ENCODE data around the gene FGGY. TPM values are rescaled to one million over a fixed set of nuclear protein-coding genes. Genes with fewer than 3 reads are reported as not detected.

FGGY gene
- total RNA-seq, 1 donor from 2014 or later = 32.5 TPM

DNA sequence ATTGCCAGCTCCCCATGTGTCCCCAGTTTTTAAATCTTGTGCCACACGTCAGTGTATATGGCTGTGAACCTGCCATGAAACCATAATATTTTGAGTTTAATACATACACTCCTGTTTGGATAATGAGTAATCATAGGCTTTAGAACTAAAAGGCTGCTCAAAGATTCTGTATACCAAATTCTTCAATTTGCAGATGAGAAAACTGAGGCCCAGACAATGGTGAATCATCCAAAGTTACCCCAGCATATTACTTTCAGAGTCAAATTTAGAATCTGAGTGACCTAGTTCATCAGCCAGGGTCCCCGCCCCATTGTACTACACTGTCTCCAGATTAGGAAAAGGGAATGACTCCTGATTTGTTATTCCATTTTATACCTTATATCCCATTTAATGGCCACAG is 224.6 kb downstream of the FGGY start:
- no peak for DNase-seq (ENCODE audit: low spot score)
- no peaks in the 10 kb centered on the region for H4K20me1 ChIP-seq (ENCODE audit: low read depth)
- H3K9ac ChIP-seq = no peak overlapping the region
- no peak overlapping the region for H2AFZ ChIP-seq (replicated peaks)
- peaks cover 3% of the 10 kb centered on the region for H3K4me1 Mint-ChIP-seq
- TF ChIP-seq, protein P1, sequence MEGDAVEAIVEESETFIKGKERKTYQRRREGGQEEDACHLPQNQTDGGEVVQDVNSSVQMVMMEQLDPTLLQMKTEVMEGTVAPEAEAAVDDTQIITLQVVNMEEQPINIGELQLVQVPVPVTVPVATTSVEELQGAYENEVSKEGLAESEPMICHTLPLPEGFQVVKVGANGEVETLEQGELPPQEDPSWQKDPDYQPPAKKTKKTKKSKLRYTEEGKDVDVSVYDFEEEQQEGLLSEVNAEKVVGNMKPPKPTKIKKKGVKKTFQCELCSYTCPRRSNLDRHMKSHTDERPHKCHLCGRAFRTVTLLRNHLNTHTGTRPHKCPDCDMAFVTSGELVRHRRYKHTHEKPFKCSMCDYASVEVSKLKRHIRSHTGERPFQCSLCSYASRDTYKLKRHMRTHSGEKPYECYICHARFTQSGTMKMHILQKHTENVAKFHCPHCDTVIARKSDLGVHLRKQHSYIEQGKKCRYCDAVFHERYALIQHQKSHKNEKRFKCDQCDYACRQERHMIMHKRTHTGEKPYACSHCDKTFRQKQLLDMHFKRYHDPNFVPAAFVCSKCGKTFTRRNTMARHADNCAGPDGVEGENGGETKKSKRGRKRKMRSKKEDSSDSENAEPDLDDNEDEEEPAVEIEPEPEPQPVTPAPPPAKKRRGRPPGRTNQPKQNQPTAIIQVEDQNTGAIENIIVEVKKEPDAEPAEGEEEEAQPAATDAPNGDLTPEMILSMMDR (IDR thresholded peaks at IDR 0.05) = no peak
- no peak for TF ChIP-seq EZH2phosphoT487 (IDR thresholded peaks at IDR 0.05)
- TF ChIP-seq EZH2 (IDR thresholded peaks at IDR 0.05) = no peak
- no peak overlapping the region for H3K4me3 ChIP-seq
- no peaks in the 10 kb centered on the region for H3K9me3 Mint-ChIP-seq
- no peak overlapping the region for H3K4me2 ChIP-seq
- no peaks in the 10 kb centered on the region for H3K9me3 ChIP-seq (ENCODE audit: low read depth)
- no peaks in the 10 kb centered on the region for H3K27me3 ChIP-seq
- H3K27ac ChIP-seq = no peak overlapping the region
- no peaks in the 10 kb centered on the region for H3K36me3 Mint-ChIP-seq
- no peak overlapping the region for H3K4me3 Mint-ChIP-seq
- no peaks in the 10 kb centered on the region for H3K36me3 ChIP-seq
- no peaks in the 10 kb centered on the region for H3K4me1 ChIP-seq
- no peaks in the 10 kb centered on the region for H3K27me3 Mint-ChIP-seq (ENCODE audit: insufficient read depth, low read depth)
- H3F3A ChIP-seq (ENCODE audit: low read depth) = no peaks in the 10 kb centered on the region
- H3K79me2 ChIP-seq (ENCODE audit: low read depth) = no peaks in the 10 kb centered on the region
- H3K27ac Mint-ChIP-seq = no peak overlapping the region

GRCh38 chr1:59522925-59523505 is 226.1 kb downstream of the FGGY start:
- no peak overlapping the region for H3K27ac ChIP-seq
- no peaks in the 10 kb centered on the region for H4K20me1 ChIP-seq (ENCODE audit: low read depth)
- H3K9ac ChIP-seq = no peak overlapping the region
- no peaks in the 10 kb centered on the region for H3F3A ChIP-seq (ENCODE audit: low read depth)
- no peaks in the 10 kb centered on the region for H3K27me3 ChIP-seq
- no peak overlapping the region for H3K4me2 ChIP-seq
- Mint-ChIP-seq H3K4me1 (no peaks in the 10 kb centered on the region), H3K27me3 (ENCODE audit: insufficient read depth, low read depth) (no peaks in the 10 kb centered on the region), H3K27ac (no peak overlapping the region), H3K9me3 (no peaks in the 10 kb centered on the region), H3K4me3 (no peak overlapping the region), H3K36me3 (no peaks in the 10 kb centered on the region)
- no peaks in the 10 kb centered on the region for H3K9me3 ChIP-seq (ENCODE audit: low read depth)
- no peaks in the 10 kb centered on the region for H3K36me3 ChIP-seq
- TF ChIP-seq EZH2 (IDR thresholded peaks at IDR 0.05) (no peak), EZH2phosphoT487 (IDR thresholded peaks at IDR 0.05) (no peak)
- TF ChIP-seq, protein P1 (IDR thresholded peaks at IDR 0.05) = no peak
- no peaks in the 10 kb centered on the region for H3K79me2 ChIP-seq (ENCODE audit: low read depth)
- no peak overlapping the region for H3K4me3 ChIP-seq
- DNase-seq (ENCODE audit: low spot score) = no peak
- no peak overlapping the region for H2AFZ ChIP-seq (replicated peaks)
- no peaks in the 10 kb centered on the region for H3K4me1 ChIP-seq

- TF ChIP-seq, protein P1 (IDR thresholded peaks at IDR 0.05) = no peak
- no peak for TF ChIP-seq EZH2 (IDR thresholded peaks at IDR 0.05)
- TF ChIP-seq EZH2phosphoT487 (IDR thresholded peaks at IDR 0.05) = no peak
- Histone ChIP-seq H3K4me3 (no peak overlapping the region), H4K20me1 (ENCODE audit: low read depth) (no peaks in the 10 kb centered on the region), H3K4me2 (no peak overlapping the region), H3K9me3 (ENCODE audit: low read depth) (no peaks in the 10 kb centered on the region), H3K79me2 (ENCODE audit: low read depth) (no peaks in the 10 kb centered on the region), H3F3A (ENCODE audit: low read depth) (no peaks in the 10 kb centered on the region), H3K4me1 (no peaks in the 10 kb centered on the region), H3K27me3 (no peaks in the 10 kb centered on the region), H3K9ac (no peak overlapping the region), H3K36me3 (no peaks in the 10 kb centered on the region), H3K27ac (no peak overlapping the region), H2AFZ (replicated peaks) (no peak overlapping the region)
- Mint-ChIP-seq H3K4me3 (no peak overlapping the region), H3K27ac (no peak overlapping the region), H3K27me3 (ENCODE audit: insufficient read depth, low read depth) (no peaks in the 10 kb centered on the region), H3K36me3 (no peaks in the 10 kb centered on the region), H3K4me1 (no peaks in the 10 kb centered on the region), H3K9me3 (no peaks in the 10 kb centered on the region)
- DNase-seq (ENCODE audit: low spot score) = no peak
These were observed 227.0 kb downstream of the FGGY start for GRCh38 chr1:59523745-59524450.

Measured in neural progenitor cell (in vitro differentiated cells).